GM21619 (cell line): ENCODE results near the gene GCNT1.
"Not testable (repeated sequence)": the region's sequence is repeated elsewhere in the genome, so short reads cannot be mapped to it uniquely, and the experiment has no call there.

Experiments used
- ATAC-seq: cut with Tn5 transposase; IDR thresholded peaks from one replicate; pipeline ENCODE4 v1.9.1; 2021; ENCODE audit not compliant: unreplicated experiment

GCNT1 gene

GRCh38 chr9:76479337-76479736, 20.4 kb downstream of the GCNT1 start:
- ATAC-seq: not testable (repeated sequence)

- ATAC-seq: no peak
Measured at GRCh38 chr9:76486151-76486550, 27.2 kb downstream of the GCNT1 start.

- no peak for ATAC-seq
Measured at GRCh38 chr9:76490249-76490990, 31.4 kb downstream of the GCNT1 start.

- not testable (repeated sequence) for ATAC-seq
Measured at GRCh38 chr9:76491056-76491455, 32.1 kb downstream of the GCNT1 start.

GRCh38 chr9:76493496-76493895, 34.5 kb downstream of the GCNT1 start:
- ATAC-seq: not testable (repeated sequence)

GRCh38 chr9:76500061-76500460, 41.1 kb downstream of the GCNT1 start:
- ATAC-seq: no peak

- no peak for ATAC-seq
Measured at GRCh38 chr9:76502746-76503145, 43.8 kb downstream of the GCNT1 start.

- ATAC-seq: no peak
Measured at GRCh38 chr9:76510041-76510440, 51.1 kb downstream of the GCNT1 start.

- no peak for ATAC-seq
Measured at GRCh38 chr9:76510446-76510845, 51.5 kb downstream of the GCNT1 start.

GRCh38 chr9:76512826-76513225, 53.8 kb downstream of the GCNT1 start:
- no peak for ATAC-seq

- ATAC-seq: no peak
Measured at GRCh38 chr9:76516350-76516749, 57.4 kb downstream of the GCNT1 start.

- no peak for ATAC-seq
Measured at GRCh38 chr9:76516871-76517270, 57.9 kb downstream of the GCNT1 start.

- no peak for ATAC-seq
Measured at GRCh38 chr9:76519075-76519835, 60.3 kb downstream of the GCNT1 start.

GRCh38 chr9:76521244-76521681, 62.3 kb downstream of the GCNT1 start:
- ATAC-seq: no peak

- ATAC-seq: no peak
Measured at GRCh38 chr9:76521906-76522305, 62.9 kb downstream of the GCNT1 start.

GRCh38 chr9:76523617-76524200, 64.7 kb downstream of the GCNT1 start:
- ATAC-seq: not testable (repeated sequence)

- no peak for ATAC-seq
Measured at GRCh38 chr9:76525196-76525595, 66.2 kb downstream of the GCNT1 start.

- no peak for ATAC-seq
Measured at GRCh38 chr9:76526026-76526425, 67.0 kb downstream of the GCNT1 start.

- ATAC-seq: no peak
Measured at GRCh38 chr9:76528056-76528455, 69.1 kb downstream of the GCNT1 start.

GRCh38 chr9:76528642-76529190, 69.7 kb downstream of the GCNT1 start:
- no peak for ATAC-seq

- no peak for ATAC-seq
Measured at GRCh38 chr9:76529653-76530052, 70.7 kb downstream of the GCNT1 start.
